Smooth muscle cell (in vitro differentiated cells): ENCODE results near the gene ARNT2. TPM values are rescaled to one million over a fixed set of nuclear protein-coding genes. Genes with fewer than 3 reads are reported as not detected.

Source experiments
- DNase-seq: peaks from one replicate; lab custom pipeline; 2025; ENCODE audit not compliant: unreplicated experiment; lab: John Stamatoyannopoulos, UW
- H2AFZ ChIP-seq: fragments of 200-600 bp; sonication (generic); 2 replicates; pipeline ENCODE4 v1.6.0; 2016; ENCODE audit warnings: antibody characterized with exemption, low read depth, mild to moderate bottlenecking
- H3F3A ChIP-seq: fragments of 200-600 bp; sonication (generic); 2 replicates; pipeline ENCODE4 v1.6.0; 2017; ENCODE audit warnings: antibody characterized with exemption, low read depth
- H3K27ac ChIP-seq: fragments of 200-600 bp; sonication (generic); 2 replicates; pipeline ENCODE4 v1.5.1; 2016; ENCODE audit warnings: low read depth, mild to moderate bottlenecking
- H3K27me3 ChIP-seq: fragments of 200-600 bp; sonication (generic); 2 replicates; pipeline ENCODE4 v1.6.1; 2016; ENCODE audit warnings: low read depth, mild to moderate bottlenecking
- H3K36me3 ChIP-seq: fragments of 200-600 bp; sonication (generic); 2 replicates; pipeline ENCODE4 v1.5.1; 2016; ENCODE audit warnings: low read depth
- H3K4me1 ChIP-seq: fragments of 200-600 bp; sonication (generic); 2 replicates; pipeline ENCODE4 v1.5.1; 2016; ENCODE audit warnings: low read depth
- H3K4me2 ChIP-seq: fragments of 200-600 bp; sonication (generic); 2 replicates; pipeline ENCODE4 v1.6.0; 2016; ENCODE audit warnings: mild to moderate bottlenecking
- H3K4me3 ChIP-seq: fragments of 200-600 bp; sonication (generic); 2 replicates; pipeline ENCODE4 v1.5.1; 2016; ENCODE audit warnings: mild to moderate bottlenecking
- H3K79me2 ChIP-seq: fragments of 200-600 bp; sonication (generic); 2 replicates; pipeline ENCODE4 v1.6.0; 2016; ENCODE audit warnings: low read depth, mild to moderate bottlenecking
- H3K9ac ChIP-seq: fragments of 200-600 bp; sonication (generic); 2 replicates; pipeline ENCODE4 v1.6.0; 2016; ENCODE audit warnings: low read depth
- H3K9me3 ChIP-seq: fragments of 200-600 bp; sonication (generic); replicated peaks from 2 replicates; pipeline ENCODE4 v1.5.1; 2016; ENCODE audit warnings: low read depth
- H4K20me1 ChIP-seq: fragments of 200-600 bp; sonication (generic); 2 replicates; pipeline ENCODE4 v1.6.0; 2016; ENCODE audit warnings: low read depth
- CTCF ChIP-seq: fragments of 200-600 bp; sonication (generic); IDR thresholded peaks from 2 replicates; pipeline ENCODE4 v1.5.1; 2017; ENCODE audit warnings: borderline replicate concordance, mild to moderate bottlenecking, antibody characterized with exemption; ENCODE audit not compliant: insufficient read depth, poor library complexity, severe bottlenecking
- WGBS: methylation state at CpG from one replicate; pipeline ENCODE4 v1.1.7; 2016; ENCODE audit warnings: low lambda C conversion rate; 5-methylcytosine and 5-hydroxymethylcytosine counted together
- polyA plus RNA-seq: library from polyadenylated mRNA; unstranded; fragments of >200 nt; fragmentation: Nextera tagmentation; extraction: Ambion mirVana; gene quantifications from 2 replicates; pipeline ENCODE4 v1.2.1, GENCODE V29; 2016
- total RNA-seq: library from RNA; depleted of rRNA; stranded (reverse); fragments of >200 nt; gene quantifications from 2 replicates; pipeline ENCODE4 v1.2.3, GENCODE V29; 2014

Gene ARNT2
- total and polyA plus RNA-seq, 2 experiments from 2014 or later: 0.55 to 2.8 TPM

GRCh38 chr15:80432345-80432702 lies 28.1 kb downstream of the ARNT2 start:
- Histone ChIP-seq H3K27ac (no peak overlapping the region), H3K9me3 (no peaks in the 10 kb centered on the region), H2AFZ (no peak overlapping the region), H3K79me2 (no peaks in the 10 kb centered on the region), H3K36me3 (no peaks in the 10 kb centered on the region), H3K4me1 (no peaks in the 10 kb centered on the region), H3K4me2 (no peak overlapping the region), H3F3A (no peaks in the 10 kb centered on the region), H4K20me1 (no peaks in the 10 kb centered on the region), H3K27me3 (no peaks in the 10 kb centered on the region), H3K9ac (no peak overlapping the region), H3K4me3 (no peak overlapping the region)
- WGBS: 93% methylated on average over 2 of the region's 2 CpGs
- no peak for DNase-seq
- no peak for TF ChIP-seq CTCF

GRCh38 chr15:80433836-80434235 lies 29.7 kb downstream of the ARNT2 start:
- Histone ChIP-seq H3K4me3 (no peak overlapping the region), H3F3A (no peaks in the 10 kb centered on the region), H3K9me3 (no peaks in the 10 kb centered on the region), H2AFZ (no peak overlapping the region), H3K36me3 (no peaks in the 10 kb centered on the region), H3K27ac (no peak overlapping the region), H3K79me2 (no peaks in the 10 kb centered on the region), H3K27me3 (no peaks in the 10 kb centered on the region), H3K4me1 (no peaks in the 10 kb centered on the region), H3K9ac (no peak overlapping the region), H4K20me1 (no peaks in the 10 kb centered on the region), H3K4me2 (no peak overlapping the region)
- no peak for DNase-seq
- whole genome bisulfite sequencing: 74% methylated on average over 5 of the region's 5 CpGs
- no peak for TF ChIP-seq CTCF

DNA sequence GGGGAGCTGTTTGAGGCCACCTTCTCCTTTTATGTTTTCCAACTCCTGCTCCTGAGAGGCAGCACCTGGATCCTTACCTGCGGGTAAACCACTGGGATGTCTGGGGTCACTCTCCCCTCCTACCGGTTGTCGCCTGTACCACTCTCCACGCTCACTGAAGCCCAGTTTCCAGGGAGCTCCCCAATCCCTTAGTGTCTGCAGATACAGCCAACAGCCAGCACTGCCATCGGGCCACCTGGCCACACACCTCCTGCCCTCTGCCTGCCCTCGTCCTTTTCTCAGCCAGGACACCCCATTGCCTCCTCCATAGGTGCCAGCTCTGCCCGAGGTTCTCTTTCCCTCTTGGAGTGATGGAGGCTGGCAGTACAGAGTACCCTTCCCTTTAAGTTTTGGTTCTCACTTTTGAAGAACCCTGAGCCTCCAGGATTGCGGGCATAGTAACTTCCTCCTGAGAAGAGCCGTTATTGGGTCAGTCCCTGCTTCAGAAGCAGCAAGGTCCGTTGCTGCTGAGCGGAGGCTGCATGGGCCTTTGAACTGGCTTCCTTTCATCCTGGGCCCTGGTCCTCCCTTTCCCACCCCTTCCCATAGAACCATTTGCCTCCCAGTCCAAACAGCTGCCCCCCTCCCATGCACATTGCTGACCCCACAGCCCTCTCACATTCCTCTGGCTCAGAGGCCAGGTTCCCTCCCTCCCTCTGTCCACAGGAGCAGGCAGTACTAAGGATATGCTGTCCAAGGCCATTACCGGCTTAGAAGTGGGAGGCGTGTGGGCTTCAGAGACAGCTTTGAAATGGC lies 30.9 kb downstream of the ARNT2 start:
- 86% methylated on average over 13 of the region's 13 CpGs for WGBS
- H3K27ac ChIP-seq: no peak overlapping the region
- H3K9ac ChIP-seq: no peak overlapping the region
- TF ChIP-seq CTCF: no peak
- H2AFZ ChIP-seq: no peak overlapping the region
- no peaks in the 10 kb centered on the region for H3K9me3 ChIP-seq
- DNase-seq: no peak
- H3K4me1 ChIP-seq: no peaks in the 10 kb centered on the region
- no peak overlapping the region for H3K4me2 ChIP-seq
- no peaks in the 10 kb centered on the region for H3F3A ChIP-seq
- H3K27me3 ChIP-seq: no peaks in the 10 kb centered on the region
- no peaks in the 10 kb centered on the region for H4K20me1 ChIP-seq
- H3K79me2 ChIP-seq: no peaks in the 10 kb centered on the region
- H3K36me3 ChIP-seq: no peaks in the 10 kb centered on the region
- H3K4me3 ChIP-seq: no peak overlapping the region
